Esophagus muscularis mucosa (tissue), 4 donors: ENCODE measurements around the gene USP46. TPM values are rescaled to one million over a fixed set of nuclear protein-coding genes. Genes with fewer than 3 reads are reported as not detected.

ENCODE experiments used
- DNase-seq: peaks from one replicate; pipeline ENCODE4 v3.0.0-alpha.2; 2017; ENCODE audit errors: extremely low spot score
- H3K27ac ChIP-seq, 4 donors: fragments of 200-600 bp; sonication (generic); replicated peaks in 1 of 4; 1 replicate in 3 of 4; 2 replicates in 1 of 4; pipeline ENCODE4 v1.5.1; 2016 to 2019; ENCODE audit warnings: mild to moderate bottlenecking in 1 of 4
- H3K27me3 ChIP-seq, 4 donors: fragments of 200-600 bp; sonication (generic); one replicate each; pipeline versions ENCODE4 v1.5.1 to v1.6.0; 2016 to 2019
- H3K36me3 ChIP-seq, 4 donors: fragments of 200-600 bp; sonication (generic); one replicate each; pipeline ENCODE4 v1.5.1; 2016 to 2019
- H3K4me1 ChIP-seq, 4 donors: fragments of 200-600 bp; sonication (generic); one replicate each; pipeline ENCODE4 v1.5.1; 2016 to 2019
- H3K4me3 ChIP-seq, 4 donors: fragments of 200-600 bp; sonication (generic); 1 replicate in 2 of 4; 2 replicates in 2 of 4; pipeline ENCODE4 v1.5.1; 2016 to 2019; ENCODE audit warnings: mild to moderate bottlenecking in 4 of 4, moderate library complexity in 1 of 4
- H3K9me3 ChIP-seq, 4 donors: fragments of 200-600 bp; sonication (generic); 1 replicate in 3 of 4; 2 replicates in 1 of 4; pipeline ENCODE4 v1.5.1; 2016 to 2019
- EP300 ChIP-seq: sonication (generic); formaldehyde crosslinking; IDR thresholded peaks from one replicate; pipeline ENCODE4 v1.6.1; 2017; ENCODE audit warnings: antibody characterized with exemption
- POLR2A ChIP-seq: fragments of 450-650 bp; IDR thresholded peaks from one replicate; pipeline ENCODE4 v1.6.1; 2017; ENCODE audit warnings: antibody characterized with exemption, moderate library complexity, mild to moderate bottlenecking, low read depth
- POLR2AphosphoS5 ChIP-seq, 2 donors: sonication (generic); formaldehyde crosslinking; IDR thresholded peaks; one replicate each; pipeline ENCODE4 v1.6.1; 2017; ENCODE audit warnings: antibody characterized with exemption in 2 of 2
- WGBS: methylation state at CpG from one replicate; pipeline ENCODE4 v1.1.5; 2018; 5-methylcytosine and 5-hydroxymethylcytosine counted together
- intact Hi-C: fragments of 100-400 bp; cut with DNase I; formaldehyde crosslinking; loops from one replicate; pipeline ENCODE4 v1.15.1; 2023
- total RNA-seq, 4 donors: library from RNA; depleted of rRNA; stranded (reverse); fragments of >200 nt; gene quantifications; one replicate each; pipeline versions ENCODE4 v1.1.0 to v1.2.1, GENCODE V29; 2016
- TF ChIP-seq, protein P1 (sequence below), 3 experiments: fragments of 200-600 bp in 2 of 3; fragments of 450-650 bp in 1 of 3; sonication (generic) in 2 of 3; IDR thresholded peaks; one replicate each; pipeline ENCODE4 v1.5.1; 2017 to 2019; ENCODE audit warnings: antibody characterized with exemption in 3 of 3, mild to moderate bottlenecking in 2 of 3, moderate library complexity in 1 of 3

USP46 gene
- total RNA-seq, 4 donors from 2014 or later = 6.6 to 9.3 (median 7.8) TPM

GRCh38 chr4:52555356-52555716 is 103.8 kb downstream of the USP46 start:
- H3K36me3 ChIP-seq = no peaks in the 10 kb centered on the region
- TF ChIP-seq, protein P1, sequence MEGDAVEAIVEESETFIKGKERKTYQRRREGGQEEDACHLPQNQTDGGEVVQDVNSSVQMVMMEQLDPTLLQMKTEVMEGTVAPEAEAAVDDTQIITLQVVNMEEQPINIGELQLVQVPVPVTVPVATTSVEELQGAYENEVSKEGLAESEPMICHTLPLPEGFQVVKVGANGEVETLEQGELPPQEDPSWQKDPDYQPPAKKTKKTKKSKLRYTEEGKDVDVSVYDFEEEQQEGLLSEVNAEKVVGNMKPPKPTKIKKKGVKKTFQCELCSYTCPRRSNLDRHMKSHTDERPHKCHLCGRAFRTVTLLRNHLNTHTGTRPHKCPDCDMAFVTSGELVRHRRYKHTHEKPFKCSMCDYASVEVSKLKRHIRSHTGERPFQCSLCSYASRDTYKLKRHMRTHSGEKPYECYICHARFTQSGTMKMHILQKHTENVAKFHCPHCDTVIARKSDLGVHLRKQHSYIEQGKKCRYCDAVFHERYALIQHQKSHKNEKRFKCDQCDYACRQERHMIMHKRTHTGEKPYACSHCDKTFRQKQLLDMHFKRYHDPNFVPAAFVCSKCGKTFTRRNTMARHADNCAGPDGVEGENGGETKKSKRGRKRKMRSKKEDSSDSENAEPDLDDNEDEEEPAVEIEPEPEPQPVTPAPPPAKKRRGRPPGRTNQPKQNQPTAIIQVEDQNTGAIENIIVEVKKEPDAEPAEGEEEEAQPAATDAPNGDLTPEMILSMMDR (IDR thresholded peaks at IDR 0.05) = no peak
- TF ChIP-seq EP300 = no peak
- TF ChIP-seq POLR2A = no peak
- no peak for TF ChIP-seq POLR2AphosphoS5 (IDR thresholded peaks at IDR 0.05)
- no peaks in the 10 kb centered on the region for H3K4me1 ChIP-seq
- intact Hi-C loops = no loop called here
- no peak for DNase-seq
- H3K9me3 ChIP-seq = no peaks in the 10 kb centered on the region
- WGBS = 70% methylated on average over 7 of the region's 7 CpGs
- no peak overlapping the region for H3K4me3 ChIP-seq
- no peak overlapping the region for H3K27ac ChIP-seq
- H3K27me3 ChIP-seq = peaks cover 0 to 3% (median 0%) of the 10 kb centered on the region in 4 donors

- Histone ChIP-seq H3K27me3 (peaks cover 0 to 3% (median 0%) of the 10 kb centered on the region in 4 donors), H3K4me1 (no peaks in the 10 kb centered on the region), H3K9me3 (no peaks in the 10 kb centered on the region), H3K4me3 (no peak overlapping the region), H3K27ac (no peak overlapping the region), H3K36me3 (no peaks in the 10 kb centered on the region)
- intact Hi-C loops = no loop called here
- no peak for TF ChIP-seq POLR2A
- TF ChIP-seq, protein P1 (IDR thresholded peaks at IDR 0.05) = no peak
- TF ChIP-seq EP300 = no peak
- no peak for TF ChIP-seq POLR2AphosphoS5 (IDR thresholded peaks at IDR 0.05)
- DNase-seq = no peak
- 51% methylated on average over 5 of the region's 5 CpGs for WGBS
These were observed 104.3 kb downstream of the USP46 start for GRCh38 chr4:52554612-52555355.

DNA sequence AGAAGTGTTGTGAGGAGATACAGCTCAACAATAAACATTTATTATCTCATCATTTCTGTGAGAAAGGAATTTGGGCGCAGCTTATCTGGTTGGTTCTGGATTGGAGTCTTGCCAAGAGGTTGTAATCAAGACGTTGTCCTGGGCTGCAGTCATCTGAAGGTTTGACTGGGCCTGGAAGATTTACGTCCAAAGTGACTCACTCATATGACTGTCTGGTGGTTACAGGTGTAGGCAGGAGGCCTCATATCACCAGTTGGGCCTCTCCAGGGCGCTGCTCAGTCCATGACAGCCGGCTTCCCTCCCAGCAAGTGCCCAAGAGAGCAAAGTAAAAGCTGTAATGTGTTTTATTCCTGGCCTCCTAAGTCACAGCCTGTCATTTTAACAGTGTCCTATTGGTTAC is 106.3 kb downstream of the USP46 start:
- Histone ChIP-seq H3K27me3 (peaks cover 0 to 3% (median 0%) of the 10 kb centered on the region in 4 donors), H3K36me3 (no peaks in the 10 kb centered on the region), H3K4me3 (no peak overlapping the region), H3K9me3 (no peaks in the 10 kb centered on the region), H3K4me1 (no peaks in the 10 kb centered on the region), H3K27ac (no peak overlapping the region)
- intact Hi-C loops = no loop called here
- no peak for DNase-seq
- TF ChIP-seq EP300 = no peak
- no peak for TF ChIP-seq POLR2A
- TF ChIP-seq, protein P1 (IDR thresholded peaks at IDR 0.05) = no peak
- no peak for TF ChIP-seq POLR2AphosphoS5 (IDR thresholded peaks at IDR 0.05)
- WGBS = 93% methylated on average over 5 of the region's 5 CpGs

GRCh38 chr4:52551487-52551886 is 107.6 kb downstream of the USP46 start:
- H3K27me3 ChIP-seq = no peaks in the 10 kb centered on the region
- DNase-seq = no peak
- no peak for TF ChIP-seq EP300
- no peak for TF ChIP-seq POLR2AphosphoS5 (IDR thresholded peaks at IDR 0.05)
- TF ChIP-seq POLR2A = no peak
- TF ChIP-seq, protein P1 (IDR thresholded peaks at IDR 0.05) = no peak
- no peak overlapping the region for H3K27ac ChIP-seq
- 67% methylated on average over 1 of the region's 1 CpG for WGBS
- no peaks in the 10 kb centered on the region for H3K9me3 ChIP-seq
- no peak overlapping the region for H3K4me3 ChIP-seq
- intact Hi-C loops = no loop called here
- no peaks in the 10 kb centered on the region for H3K36me3 ChIP-seq
- H3K4me1 ChIP-seq = no peaks in the 10 kb centered on the region

GRCh38 chr4:52550186-52550585 is 108.9 kb downstream of the USP46 start:
- intact Hi-C loops = no loop called here
- H3K4me3 ChIP-seq = no peak overlapping the region
- no peaks in the 10 kb centered on the region for H3K9me3 ChIP-seq
- no peak overlapping the region for H3K27ac ChIP-seq
- H3K4me1 ChIP-seq = peaks cover 0 to 3% (median 0%) of the 10 kb centered on the region in 4 donors
- 92% methylated on average over 3 of the region's 3 CpGs for WGBS
- TF ChIP-seq EP300 (no peak), POLR2A (no peak), POLR2AphosphoS5 (IDR thresholded peaks at IDR 0.05) (no peak)
- TF ChIP-seq, protein P1 (IDR thresholded peaks at IDR 0.05) = no peak
- H3K27me3 ChIP-seq = no peaks in the 10 kb centered on the region
- DNase-seq = no peak
- H3K36me3 ChIP-seq = no peaks in the 10 kb centered on the region
